ENCODE results near the gene TGFBR3L.

- TF ChIP-seq CTCF (IDR thresholded peaks at IDR 0.05): no peak
- peak in 1 of 2 donors; percentile 17 for TF ChIP-seq POLR2A (IDR thresholded peaks at IDR 0.05)
Measured at GRCh38 chr19:7908078-7908699, 6.4 kb upstream of the TGFBR3L start.
